Measurements from ENCODE around the gene MYOF.
A peak's percentile ranks its signal among the peaks of the same experiment; 100 is the strongest.
"Not testable (repeated sequence)": the region's sequence is repeated elsewhere in the genome, so short reads cannot be mapped to it uniquely, and the experiment has no call there.

MYOF gene

GRCh38 chr10:93367664-93368063 lies 114.5 kb downstream of the MYOF start:
- DNase-seq (ENCODE audit: insufficient read length, low spot score) (no peak), FAIRE-seq (no peak)
- TF ChIP-seq CTCF (IDR thresholded peaks at IDR 0.05; ENCODE audit: insufficient read depth, missing control alignments): no peak

- DNase-seq (ENCODE audit: insufficient read length, low spot score): no peak
- FAIRE-seq: no peak
- no peak for TF ChIP-seq CTCF (IDR thresholded peaks at IDR 0.05; ENCODE audit: insufficient read depth, missing control alignments)
These were observed 117.2 kb downstream of the MYOF start for GRCh38 chr10:93364966-93365365.

- DNase-seq (ENCODE audit: insufficient read length, low spot score) (no peak), FAIRE-seq (no peak)
- no peak for TF ChIP-seq CTCF (IDR thresholded peaks at IDR 0.05; ENCODE audit: insufficient read depth, missing control alignments)
These were observed 118.1 kb downstream of the MYOF start for GRCh38 chr10:93363891-93364648.

- not testable (repeated sequence) for DNase-seq (ENCODE audit: insufficient read length, low spot score); FAIRE-seq
These were observed 123.7 kb downstream of the MYOF start for GRCh38 chr10:93358398-93358797.

GRCh38 chr10:93357680-93358079 lies 124.5 kb downstream of the MYOF start:
- peak; percentile 63 for FAIRE-seq
- peak; percentile 36 for DNase-seq (ENCODE audit: insufficient read length, low spot score)
- TF ChIP-seq CTCF (IDR thresholded peaks at IDR 0.05; ENCODE audit: insufficient read depth, missing control alignments): peak; percentile 79

GRCh38 chr10:93356516-93356915 lies 125.6 kb downstream of the MYOF start:
- DNase-seq (ENCODE audit: insufficient read length, low spot score): no peak
- no peak for FAIRE-seq
- TF ChIP-seq CTCF (IDR thresholded peaks at IDR 0.05; ENCODE audit: insufficient read depth, missing control alignments): no peak

- peak; percentile 52 for TF ChIP-seq CTCF (IDR thresholded peaks at IDR 0.05; ENCODE audit: insufficient read depth, missing control alignments)
- no peak for DNase-seq (ENCODE audit: insufficient read length, low spot score)
- peak; percentile 11 for FAIRE-seq
These were observed 129.3 kb downstream of the MYOF start for GRCh38 chr10:93352638-93353383.

Measured in D721Med (cell line).